Heart left ventricle (tissue), 16 donors: ENCODE measurements around the gene BTAF1. TPM values are rescaled to one million over a fixed set of nuclear protein-coding genes. Genes with fewer than 3 reads are reported as not detected.

ENCODE experiments used
- ATAC-seq, 4 donors: fragments of 200-7000 bp; cut with Tn5 transposase; one replicate each; pipeline ENCODE4 v1.9.1; 2020 to 2022; ENCODE audit warnings: moderate library complexity in 4 of 4, mild to moderate bottlenecking in 3 of 4, moderate number of reproducible peaks in 1 of 4
- DNase-seq, 5 donors: peaks; one replicate each; pipeline ENCODE4 v3.0.0-alpha.2; 2020
- H3K27ac ChIP-seq, 12 donors: fragments of 200-600 bp; sonication (generic) in 4 of 12; one replicate each; pipeline versions ENCODE4 v1.5.0 to v1.8.0; 2016 to 2022; ENCODE audit warnings: mild to moderate bottlenecking in 2 of 12
- H3K27me3 ChIP-seq, 9 donors: fragments of 200-600 bp; sonication (generic) in 2 of 9; one replicate each; pipeline versions ENCODE4 v1.5.1 to v1.8.0; 2016 to 2022; ENCODE audit warnings: mild to moderate bottlenecking in 3 of 9
- H3K36me3 ChIP-seq, 9 donors: fragments of 200-600 bp; sonication (generic) in 2 of 9; one replicate each; pipeline versions ENCODE4 v1.5.0 to v1.8.0; 2018 to 2022; ENCODE audit warnings: mild to moderate bottlenecking in 2 of 9
- H3K4me1 ChIP-seq, 12 donors: fragments of 200-600 bp; sonication (generic) in 4 of 12; one replicate each; pipeline versions ENCODE4 v1.5.0 to v1.8.0; 2016 to 2022; ENCODE audit warnings: mild to moderate bottlenecking in 3 of 12
- H3K4me3 ChIP-seq, 12 donors: fragments of 200-600 bp; sonication (generic) in 4 of 12; one replicate each; pipeline versions ENCODE4 v1.5.0 to v1.8.0; 2017 to 2022; ENCODE audit warnings: mild to moderate bottlenecking in 9 of 12, moderate library complexity in 4 of 12
- H3K9me3 ChIP-seq, 12 donors: fragments of 200-600 bp; sonication (generic) in 4 of 12; one replicate each; pipeline versions ENCODE4 v1.5.0 to v1.8.0; 2016 to 2022; ENCODE audit warnings: mild to moderate bottlenecking in 1 of 12
- POLR2A ChIP-seq, 2 donors: fragments of 450-650 bp; IDR thresholded peaks; one replicate each; pipeline ENCODE4 v1.6.1; 2017; ENCODE audit warnings: antibody characterized with exemption in 2 of 2, mild to moderate bottlenecking in 2 of 2, moderate library complexity in 2 of 2
- WGBS, 4 donors: extraction: QIAGEN DNeasy Blood & Tissue Kit in 2 of 4; methylation state at CpG; one replicate each; pipeline versions ENCODE4 v1.1.5 to v1.1.7; 2013 to 2018; 5-methylcytosine and 5-hydroxymethylcytosine counted together
- intact Hi-C, 10 donors: fragments of 100-400 bp; cut with DNase I; formaldehyde crosslinking; loops; one replicate each; pipeline versions ENCODE4 v1.11.1 to v1.14.2; 2022
- polyA plus RNA-seq, 2 donors: library from polyadenylated mRNA; stranded (reverse); fragments of 200-250 nt; gene quantifications; one replicate each; pipeline ENCODE4 v1.2.3, GENCODE V29; 2013
- total RNA-seq, 9 donors: library from RNA; depleted of rRNA in 2 of 9; stranded (reverse); fragments of >200 nt in 2 of 9; fragmentation: NEBNext Ultra II Directional in 3 of 9; extraction: Animal tissue kit (Norgen Biotek cat#: 25700) in 3 of 9; gene quantifications; one replicate each; pipeline versions ENCODE4 v1.1.0 to v1.2.4, GENCODE V29; 2016 to 2023
- TF ChIP-seq, protein P1 (sequence below), 12 donors: fragments of 200-600 bp; sonication (generic) in 4 of 12; IDR thresholded peaks; one replicate each; pipeline versions ENCODE4 v1.5.0 to v1.8.0; 2018 to 2022; ENCODE audit warnings: antibody characterized with exemption in 12 of 12, mild to moderate bottlenecking in 5 of 12
- donor health status: ischemic (EF 13 %, LVEDD 7.1; RV severe dilation, severe dysfunction).
- donor health status: healthy with polysubstance abuse.
- donor health status: DM: no; HTN: yes; CAD: no.
- donor health status: DM: no; HTN: no; CAD: no.
- donor health status: ischemic (EF 25% LVEDD 6.9; RV normal size, moderate dysfunction).
- donor health status: ischemic (EF 25% LVEDD 5.7; RV mildly dilated, moderate dysfunction).
- donor health status: healthy.
- donor health status: DM: yes; HTN: yes; CAD: no.
- donor health status: ischemic (EF 35%, LVEDD 5.7; RV mildly dilated, moderate dysfunction).
- donor health status: nonischemic (EF 11% LVEDD 7.7; RV severe dilation, severe dysfunction).
- donor health status: DM: yes; HTN: yes; CAD: no.
- donor health status: PGD.
- donor health status: ischemic (EF 29% LVEDD 5.4; RV normal size, mild dysfunction).
- donor health status: nonischemic (EF 23%, LVEDD 6.1; RV moderate dilation, normal function).

Gene BTAF1
- total and polyA plus RNA-seq, 11 donors: 5.5 to 22.3 (median 11.8) TPM

DNA sequence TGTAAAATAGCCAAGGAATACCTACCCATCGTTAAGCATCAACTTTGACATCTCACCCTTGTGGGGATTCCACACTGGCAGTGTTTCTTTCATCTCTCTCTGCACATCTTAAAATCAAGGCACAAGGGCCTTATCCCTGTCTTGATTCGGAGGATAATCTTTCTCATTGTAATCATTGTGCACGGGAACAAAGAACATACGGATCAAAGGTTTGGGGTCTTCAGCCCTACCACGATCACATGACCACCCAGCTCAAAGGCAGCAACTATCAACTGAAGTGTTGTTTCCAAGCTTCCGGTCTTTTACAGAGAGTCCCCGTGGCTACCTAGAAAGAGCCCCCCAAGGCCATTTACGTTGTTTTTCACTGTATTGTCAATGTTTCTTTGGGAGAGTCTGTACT is 26.1 kb upstream of the BTAF1 start:
- intact Hi-C loops: no loop called here

DNA sequence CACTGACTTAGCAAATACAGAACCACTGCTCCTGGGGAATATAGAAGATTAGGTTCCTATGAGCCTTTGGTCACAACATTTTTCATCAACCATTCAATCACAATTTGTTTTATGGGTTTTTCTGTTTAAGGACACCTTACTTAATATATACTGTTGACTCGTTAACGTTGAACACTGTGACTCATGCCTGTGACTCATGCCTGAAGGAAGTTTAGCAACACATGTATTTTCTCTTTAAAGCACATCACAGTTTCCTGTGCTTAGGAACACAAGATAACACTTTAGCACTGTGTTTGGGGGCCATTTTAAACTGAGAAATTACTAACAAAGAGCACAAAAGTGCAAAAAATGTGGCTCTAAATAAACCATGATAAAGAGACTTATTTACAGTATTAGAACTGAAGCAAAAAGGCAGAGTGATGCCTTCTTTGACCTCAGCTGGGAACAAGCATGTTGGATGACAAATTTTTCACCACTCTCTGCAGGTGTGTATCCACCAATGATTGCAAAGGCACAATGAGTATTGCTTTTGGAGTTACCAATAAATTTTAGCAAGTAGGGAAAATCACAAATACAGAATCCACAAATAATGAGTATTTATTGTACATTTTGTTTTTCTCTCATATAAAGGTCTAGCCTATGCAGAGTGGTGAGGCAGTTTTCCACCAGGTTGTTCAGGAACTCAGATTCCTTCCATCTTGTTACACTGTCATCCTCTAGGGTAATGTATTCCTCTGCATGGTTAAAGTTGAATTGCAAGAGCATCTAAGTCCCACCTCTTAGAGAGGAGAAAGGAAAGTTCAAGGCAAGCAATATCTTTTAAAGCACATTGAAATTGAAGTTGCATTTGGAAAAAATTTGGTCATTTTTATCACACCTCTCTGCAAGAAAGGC is 21.5 kb upstream of the BTAF1 start:
- no peaks in the 10 kb centered on the region for H3K27me3 ChIP-seq
- no peaks in the 10 kb centered on the region for H3K9me3 ChIP-seq
- H3K36me3 ChIP-seq: no peaks in the 10 kb centered on the region
- peaks cover 0 to 20% (median 0%) of the 10 kb centered on the region in 12 donors for H3K4me1 ChIP-seq
- DNase-seq (no peak), ATAC-seq (peak in 2 of 4 donors; percentile 76 to 77)
- 12 to 33% (median 23%) methylated on average over 2 of the region's 2 CpGs for WGBS, 4 donors
- H3K27ac ChIP-seq: peak overlapping the region in 1 of 12 donors; percentile 76
- TF ChIP-seq, protein P1, sequence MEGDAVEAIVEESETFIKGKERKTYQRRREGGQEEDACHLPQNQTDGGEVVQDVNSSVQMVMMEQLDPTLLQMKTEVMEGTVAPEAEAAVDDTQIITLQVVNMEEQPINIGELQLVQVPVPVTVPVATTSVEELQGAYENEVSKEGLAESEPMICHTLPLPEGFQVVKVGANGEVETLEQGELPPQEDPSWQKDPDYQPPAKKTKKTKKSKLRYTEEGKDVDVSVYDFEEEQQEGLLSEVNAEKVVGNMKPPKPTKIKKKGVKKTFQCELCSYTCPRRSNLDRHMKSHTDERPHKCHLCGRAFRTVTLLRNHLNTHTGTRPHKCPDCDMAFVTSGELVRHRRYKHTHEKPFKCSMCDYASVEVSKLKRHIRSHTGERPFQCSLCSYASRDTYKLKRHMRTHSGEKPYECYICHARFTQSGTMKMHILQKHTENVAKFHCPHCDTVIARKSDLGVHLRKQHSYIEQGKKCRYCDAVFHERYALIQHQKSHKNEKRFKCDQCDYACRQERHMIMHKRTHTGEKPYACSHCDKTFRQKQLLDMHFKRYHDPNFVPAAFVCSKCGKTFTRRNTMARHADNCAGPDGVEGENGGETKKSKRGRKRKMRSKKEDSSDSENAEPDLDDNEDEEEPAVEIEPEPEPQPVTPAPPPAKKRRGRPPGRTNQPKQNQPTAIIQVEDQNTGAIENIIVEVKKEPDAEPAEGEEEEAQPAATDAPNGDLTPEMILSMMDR (IDR thresholded peaks at IDR 0.05): no peak
- TF ChIP-seq POLR2A (IDR thresholded peaks at IDR 0.05): no peak
- H3K4me3 ChIP-seq: no peak overlapping the region
- intact Hi-C loops: loop anchor here in 2 of 10 donors (10.0 kb wide), 2 partner anchors 107 to 407 kb away; partner anchors contain the start of gene TNKS2 (in 1 of the 2)

More for the DNA sequence above, 26.1 kb upstream of the BTAF1 start:
- no peak overlapping the region for H3K4me3 ChIP-seq
- ATAC-seq (no peak), DNase-seq (no peak)
- H3K27me3 ChIP-seq: no peaks in the 10 kb centered on the region
- no peak overlapping the region for H3K27ac ChIP-seq
- 58 to 69% (median 66%) methylated on average over 8 of the region's 8 CpGs for WGBS, 4 donors
- H3K36me3 ChIP-seq: no peaks in the 10 kb centered on the region
- H3K9me3 ChIP-seq: no peaks in the 10 kb centered on the region
- H3K4me1 ChIP-seq: peaks cover 0 to 15% (median 0%) of the 10 kb centered on the region in 12 donors
- TF ChIP-seq, protein P1 (IDR thresholded peaks at IDR 0.05): no peak
- TF ChIP-seq POLR2A (IDR thresholded peaks at IDR 0.05): no peak

DNA sequence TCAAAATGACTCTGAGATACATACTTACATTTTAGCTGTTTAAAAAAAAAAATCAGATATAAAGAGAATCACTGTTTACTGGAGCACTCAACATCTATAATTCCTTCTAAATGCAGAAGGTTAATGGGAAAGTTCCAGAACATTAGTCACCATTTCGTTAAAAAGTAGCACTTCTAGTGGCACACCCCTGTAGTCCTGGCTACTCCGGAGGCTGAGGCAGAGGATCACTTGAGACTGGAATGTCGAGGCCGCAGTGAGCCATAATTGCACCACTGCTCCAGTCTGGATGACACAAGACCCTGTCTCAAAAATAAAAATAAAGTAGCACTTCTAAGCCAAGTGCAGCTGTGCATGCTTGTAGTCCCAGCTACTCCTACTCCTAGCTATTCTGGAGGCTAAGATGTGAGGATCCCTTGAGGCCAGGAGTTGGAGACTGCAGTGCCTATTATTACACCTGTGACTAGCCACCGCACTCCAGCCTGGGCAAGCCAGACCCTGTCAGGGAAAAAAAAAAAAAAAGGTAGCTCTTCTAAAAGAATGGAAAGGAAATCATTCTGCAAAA is 16.5 kb upstream of the BTAF1 start:
- Histone ChIP-seq H3K9me3 (no peaks in the 10 kb centered on the region), H3K4me1 (peaks cover 0 to 29% (median 8%) of the 10 kb centered on the region in 12 donors), H3K4me3 (peak overlapping the region in 3 of 12 donors; percentile 78 to 93 (median 92)), H3K36me3 (no peaks in the 10 kb centered on the region), H3K27ac (no peak overlapping the region), H3K27me3 (no peaks in the 10 kb centered on the region)
- WGBS, 4 donors: 89 to 94% (median 93%) methylated on average over 5 of the region's 5 CpGs
- TF ChIP-seq, protein P1 (IDR thresholded peaks at IDR 0.05): no peak
- TF ChIP-seq POLR2A (IDR thresholded peaks at IDR 0.05): no peak
- ATAC-seq (no peak), DNase-seq (no peak)
- intact Hi-C loops: loop anchor here in 3 of 10 donors (5.0 to 10.0 kb wide), 3 partner anchors 112 to 412 kb away; partner anchors contain the start of gene TNKS2 (in 1 of the 3)

DNA sequence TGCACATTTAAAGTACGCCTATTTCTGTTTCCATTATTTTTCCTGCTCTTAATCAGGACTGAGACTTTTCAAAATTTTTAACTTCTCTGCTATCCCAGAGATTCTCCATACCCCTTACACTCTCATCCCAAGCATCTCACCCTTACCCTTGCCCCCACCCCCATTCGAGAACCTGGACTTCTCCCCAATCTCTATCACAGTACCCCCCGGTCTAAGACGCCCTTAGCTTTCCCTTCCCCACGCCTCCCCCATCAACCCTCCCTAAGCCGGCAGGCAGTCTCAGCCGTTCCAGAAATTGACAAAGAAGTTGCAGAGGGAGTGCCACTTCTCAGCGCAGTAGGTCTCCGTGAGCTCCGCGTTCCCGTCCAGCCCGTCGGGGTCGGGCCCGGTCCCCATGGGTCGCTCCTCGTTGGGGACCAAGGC is 15.6 kb upstream of the BTAF1 start:
- peak overlapping the region; percentile 55 to 94 (median 80) for H3K4me3 ChIP-seq
- intact Hi-C loops: loop anchor here in 4 of 10 donors (2.0 to 10.0 kb wide), 4 partner anchors 113 to 413 kb away; partner anchors contain the start of gene TNKS2 (in 1 of the 4)

More for the DNA sequence above, 15.6 kb upstream of the BTAF1 start:
- Histone ChIP-seq H3K27ac (peak overlapping the region in 11 of 12 donors; percentile 64 to 83 (median 79)), H3K36me3 (no peaks in the 10 kb centered on the region), H3K4me1 (peaks cover 0 to 23% (median 8%) of the 10 kb centered on the region in 12 donors), H3K9me3 (no peaks in the 10 kb centered on the region), H3K27me3 (no peaks in the 10 kb centered on the region)
- ATAC-seq (peak in 2 of 4 donors; percentile 5 to 20), DNase-seq (no peak)
- WGBS, 4 donors: 9 to 12% (median 10%) methylated on average over 17 to 18 of the region's 18 CpGs
- TF ChIP-seq, protein P1 (IDR thresholded peaks at IDR 0.05): no peak
- no peak for TF ChIP-seq POLR2A (IDR thresholded peaks at IDR 0.05)
